RPMI8226 (cell line): ENCODE data around the gene CHMP1A.
A peak's percentile ranks its signal among the peaks of the same experiment; 100 is the strongest.
"Not testable (repeated sequence)": the region's sequence is repeated elsewhere in the genome, so short reads cannot be mapped to it uniquely, and the experiment has no call there.

Experiments
- DNase-seq: peaks from one replicate; pipeline ENCODE4 v3.0.0-alpha.2; 2015

CHMP1A gene

DNA sequence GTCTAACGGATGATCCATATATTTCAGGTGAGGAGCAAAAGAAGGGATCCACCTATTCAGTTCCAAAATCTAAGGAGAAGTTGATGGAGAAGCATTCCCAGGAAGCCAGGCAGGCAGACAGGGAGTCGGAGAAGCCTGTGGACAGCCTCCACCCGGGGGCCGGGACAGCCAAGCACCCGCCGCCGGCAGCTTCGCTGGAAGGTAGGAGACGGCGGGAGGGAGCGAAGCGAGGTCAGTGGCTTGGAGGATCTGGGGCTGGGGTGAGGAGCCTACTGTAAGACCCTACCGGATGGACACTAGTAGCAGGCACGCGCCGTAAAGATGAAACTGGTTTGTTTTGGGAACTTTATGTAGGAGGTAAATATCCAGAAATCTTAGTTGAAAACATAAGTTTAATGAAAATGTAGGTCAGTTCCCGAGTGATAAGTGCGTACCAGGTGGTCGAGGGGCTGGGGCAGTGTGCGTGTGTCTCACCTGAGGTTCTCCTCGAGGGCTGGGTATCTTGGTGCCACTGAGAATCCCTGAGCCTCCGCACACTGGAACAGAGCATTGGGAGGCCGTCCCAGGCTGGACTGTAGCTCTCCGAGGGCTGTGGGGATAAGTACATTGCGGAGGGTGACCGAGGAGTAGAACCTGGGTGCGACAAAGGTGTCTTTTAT is 842 bp upstream of the CHMP1A start:
- DNase-seq, result peak; percentile 40

DNA sequence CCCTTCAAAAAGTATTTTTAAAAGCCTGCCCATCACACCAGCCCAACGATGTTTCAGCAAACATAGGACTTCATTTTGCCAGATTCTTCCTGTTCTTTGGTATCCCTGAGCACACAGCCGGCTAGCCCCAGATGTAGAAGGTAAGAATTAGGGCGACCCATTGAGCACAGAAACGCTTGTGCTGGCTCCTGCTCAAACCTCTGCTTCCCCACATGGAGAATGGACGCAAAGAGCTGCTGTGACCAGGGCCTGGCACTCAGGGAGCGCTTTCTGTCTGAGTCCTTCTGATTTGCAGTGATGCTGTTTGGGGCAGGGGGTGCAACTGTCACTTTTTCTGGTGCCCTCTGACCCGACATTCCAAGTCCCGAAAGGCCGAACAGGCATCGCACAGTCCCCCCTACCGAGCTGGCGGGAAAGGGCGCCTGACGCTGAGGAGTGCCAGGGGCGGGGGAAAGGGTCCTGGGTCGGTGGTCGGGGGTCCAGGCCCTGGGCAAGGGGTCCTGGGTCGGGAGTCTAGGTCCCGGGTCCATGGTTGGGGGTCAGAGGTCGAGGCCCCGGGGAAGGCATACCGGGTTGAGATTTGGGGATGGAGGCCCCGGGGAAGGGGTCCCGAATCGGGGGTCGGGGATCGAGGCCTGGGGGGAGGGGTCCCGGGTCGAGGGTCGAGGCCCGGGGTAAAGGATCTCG is 930 bp downstream of the CHMP1A start:
- DNase-seq, result no peak

DNA sequence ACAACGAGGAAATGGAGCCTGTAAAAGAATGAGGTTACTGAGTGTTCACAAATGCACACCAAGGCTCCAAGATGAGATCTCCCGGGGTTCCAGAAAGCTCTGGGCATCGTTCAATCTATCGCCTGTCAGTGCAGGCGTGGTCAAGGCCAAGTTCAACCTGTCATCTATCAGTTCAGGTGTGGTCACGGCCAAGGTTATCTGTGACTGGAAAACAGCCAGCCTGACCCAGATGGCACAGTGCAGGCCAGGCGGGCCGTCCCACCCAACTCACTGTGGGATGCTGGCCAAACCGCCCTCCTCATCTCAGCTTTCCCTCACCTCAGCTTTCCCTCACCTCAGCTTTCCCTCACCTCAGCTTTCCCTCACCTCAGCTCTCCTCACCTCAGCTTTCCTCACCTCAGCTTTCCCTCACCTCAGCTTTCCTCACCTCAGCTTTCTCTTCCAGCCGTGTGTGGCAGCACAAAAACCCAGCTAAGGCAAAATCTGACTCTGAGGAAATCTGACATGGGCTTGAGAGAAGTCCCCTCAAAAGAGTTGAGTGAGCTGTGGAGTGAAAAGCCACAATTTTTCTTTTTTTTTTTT is 2.4 kb downstream of the CHMP1A start:
- no peak for DNase-seq

DNA sequence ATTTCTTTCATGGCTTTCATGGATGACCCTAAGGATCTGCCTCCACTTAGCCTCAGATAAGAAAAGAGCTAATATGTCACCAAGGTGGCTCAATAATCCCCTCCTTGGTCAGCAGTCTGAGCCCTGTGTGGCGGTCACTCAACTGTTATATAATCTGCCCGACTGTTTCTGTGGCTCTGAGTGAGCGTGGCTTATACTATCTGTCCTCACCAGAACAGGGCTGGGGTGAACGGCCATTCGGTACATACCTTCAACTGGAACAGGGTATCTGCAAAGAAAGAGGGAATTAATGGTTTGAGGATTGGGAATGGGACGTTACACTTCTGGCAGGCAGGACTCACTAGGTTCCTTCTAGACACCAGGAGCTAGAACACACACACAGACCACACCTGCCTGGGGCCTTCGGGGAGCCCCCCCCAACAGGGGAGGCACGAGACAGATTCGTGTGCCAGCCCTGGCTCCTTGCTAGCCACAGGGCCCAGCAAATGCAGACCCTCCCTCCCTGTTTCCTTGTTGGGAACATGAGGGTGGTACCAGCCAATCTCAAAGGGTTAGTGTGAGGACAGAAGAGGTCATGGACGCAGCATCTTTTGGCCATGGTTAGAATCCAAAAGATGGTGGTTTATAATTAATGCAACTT is 3.7 kb downstream of the CHMP1A start:
- DNase-seq, result no peak

DNA sequence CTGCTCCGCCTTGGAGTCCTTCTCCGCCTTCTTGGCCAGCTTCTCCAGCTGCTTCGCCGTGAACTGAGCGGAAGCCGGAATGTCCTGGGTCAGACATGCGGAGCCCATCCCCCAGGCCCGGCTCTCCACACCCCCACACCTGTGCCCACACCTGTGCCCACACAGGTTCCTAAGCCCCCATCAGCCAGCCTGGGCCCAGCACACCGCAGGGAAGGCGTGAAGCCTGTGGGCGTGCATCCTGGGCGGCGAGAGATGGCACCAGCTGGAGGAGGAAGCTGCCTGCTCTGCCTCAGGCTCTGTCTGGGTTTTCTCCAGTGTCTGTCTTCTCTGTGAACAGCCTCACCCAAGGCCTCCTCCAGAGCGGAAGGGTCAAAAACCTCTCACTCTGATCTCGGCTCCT is 5.9 kb downstream of the CHMP1A start:
- DNase-seq, result no peak

DNA sequence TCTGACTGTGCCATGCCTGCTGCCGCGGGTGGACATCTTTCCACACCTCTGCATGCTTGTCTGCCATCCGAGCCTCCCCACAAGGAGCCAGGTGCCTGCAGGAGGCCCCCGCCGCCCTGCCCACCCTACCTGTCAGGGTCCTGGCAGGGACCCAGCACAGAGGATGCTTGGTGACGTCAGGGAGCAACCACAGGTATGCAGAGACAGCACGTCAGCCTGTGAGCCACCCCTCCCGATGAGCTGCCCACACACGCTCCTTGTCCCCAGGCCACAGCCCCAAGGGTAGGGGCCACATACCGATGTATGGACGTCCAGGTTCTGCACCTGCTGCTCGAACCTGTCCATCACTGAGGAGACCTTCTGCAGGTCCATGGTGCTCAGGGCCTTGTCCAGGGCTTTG is 10.6 kb downstream of the CHMP1A start:
- DNase-seq, result no peak

DNA sequence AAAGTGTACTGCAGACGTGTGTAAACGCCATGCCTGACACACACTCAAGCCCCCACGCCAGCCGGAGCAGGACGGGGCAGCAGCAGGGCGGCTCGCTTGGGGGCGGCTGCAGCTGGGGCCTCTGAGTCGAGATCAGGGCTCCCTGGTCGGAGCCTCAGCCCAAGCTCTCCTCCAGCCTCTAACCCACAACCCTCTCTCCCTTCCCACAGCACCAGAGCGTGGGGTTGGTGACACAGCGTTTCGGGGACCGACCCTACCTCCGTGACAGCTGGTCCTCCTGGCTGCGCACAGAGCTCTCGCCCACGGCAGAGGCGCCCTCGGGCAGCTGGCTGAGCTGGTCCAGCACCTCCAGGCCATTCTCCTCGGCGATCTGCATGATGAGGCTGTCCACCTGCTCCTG is 11.2 kb downstream of the CHMP1A start:
- no peak for DNase-seq

DNA sequence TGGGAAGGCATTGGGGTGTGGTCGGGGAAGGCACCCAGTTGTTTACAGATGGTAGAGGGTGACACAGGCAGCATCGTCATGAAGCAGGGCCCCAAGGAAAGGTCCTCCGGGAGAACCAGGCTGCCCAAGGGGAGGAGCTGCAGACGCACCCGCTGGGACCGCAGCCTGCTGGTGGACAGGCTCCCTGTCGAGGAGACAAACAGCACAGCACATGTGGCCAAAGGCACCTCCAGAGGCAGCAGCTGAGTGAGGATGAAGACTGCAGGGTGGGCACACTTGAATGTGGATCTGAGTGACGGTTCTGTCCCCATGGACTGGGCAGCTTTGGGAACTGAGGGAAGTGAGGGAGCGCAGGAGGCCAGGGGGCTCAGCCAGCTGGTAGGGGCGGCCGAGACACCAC is 12.4 kb downstream of the CHMP1A start:
- no peak for DNase-seq

DNA sequence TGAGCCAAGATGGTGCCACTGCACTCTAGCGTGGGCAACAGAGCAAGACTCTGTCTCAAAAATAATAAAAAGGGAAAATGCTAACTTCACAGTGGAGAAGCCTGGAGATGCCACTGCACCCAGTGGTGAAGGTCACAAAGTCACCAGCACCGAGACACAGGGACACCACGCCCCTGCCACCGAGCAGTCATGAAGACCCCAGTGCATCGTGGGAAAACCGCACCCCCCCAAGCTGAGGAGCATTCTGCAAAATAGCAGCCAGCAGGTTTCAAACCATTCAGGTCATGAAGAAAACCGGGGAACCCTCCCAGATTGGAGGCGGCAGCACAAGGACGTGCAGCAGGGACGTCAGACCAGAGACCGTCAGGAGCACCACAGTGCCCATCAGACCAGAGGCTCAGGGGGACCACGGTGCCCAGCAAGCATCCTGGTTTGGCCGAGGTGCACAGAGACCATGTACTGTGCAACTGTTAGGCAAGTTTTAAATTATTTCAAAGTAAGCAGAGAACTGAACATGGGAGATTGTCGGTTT is 13.7 kb downstream of the CHMP1A start:
- no peak for DNase-seq

DNA sequence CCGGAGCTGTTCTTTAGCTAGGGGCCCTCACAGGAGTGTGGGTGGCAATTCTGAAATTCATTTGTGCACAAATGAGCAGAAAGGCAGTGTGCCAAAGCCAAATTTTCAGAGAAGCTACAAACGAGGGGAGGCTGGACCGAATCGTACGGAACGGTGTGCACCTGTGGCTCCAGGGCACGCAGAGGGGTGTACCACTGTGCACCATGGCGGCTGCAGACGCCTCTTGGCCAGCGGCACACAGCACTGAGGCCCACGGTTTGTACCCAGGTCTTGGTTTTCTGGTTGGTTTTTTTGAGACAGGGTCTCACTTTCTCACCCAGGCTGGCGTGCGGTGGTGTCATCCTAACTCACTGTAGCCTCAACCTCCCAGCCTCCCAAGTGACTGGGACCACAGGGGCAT is 14.9 kb downstream of the CHMP1A start:
- no peak for DNase-seq

DNA sequence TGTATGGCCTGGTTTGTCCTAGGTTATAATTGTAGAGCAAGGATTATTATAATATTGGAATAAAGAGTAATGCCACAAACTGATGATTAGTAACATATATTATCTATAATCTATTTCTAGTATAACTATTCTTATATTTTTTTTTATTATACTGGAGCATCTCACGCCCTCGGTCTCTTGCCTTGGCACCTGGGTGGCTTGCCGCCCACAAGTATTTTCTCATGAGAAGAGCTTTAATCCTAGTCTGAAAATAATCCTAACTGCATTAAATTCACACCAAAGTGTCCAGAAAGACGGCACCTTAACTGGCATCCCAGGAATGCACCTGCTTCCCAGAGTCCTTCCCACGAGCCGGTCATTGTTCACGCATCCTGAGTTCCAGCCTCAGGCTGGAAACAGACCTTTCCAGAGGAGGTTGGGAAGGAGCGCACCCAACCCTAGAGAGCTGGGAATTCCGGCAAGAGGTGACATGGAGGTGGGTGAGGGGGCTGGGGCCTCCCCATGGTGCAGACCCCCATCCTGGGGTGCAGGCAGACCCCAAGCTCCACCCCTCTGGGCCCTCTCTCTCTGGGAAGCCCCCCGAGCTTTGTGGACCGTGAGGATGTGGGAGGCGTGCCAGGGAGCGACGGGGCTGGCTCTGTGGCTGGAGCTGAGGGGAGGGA is 15.9 kb downstream of the CHMP1A start:
- DNase-seq, result no peak

DNA sequence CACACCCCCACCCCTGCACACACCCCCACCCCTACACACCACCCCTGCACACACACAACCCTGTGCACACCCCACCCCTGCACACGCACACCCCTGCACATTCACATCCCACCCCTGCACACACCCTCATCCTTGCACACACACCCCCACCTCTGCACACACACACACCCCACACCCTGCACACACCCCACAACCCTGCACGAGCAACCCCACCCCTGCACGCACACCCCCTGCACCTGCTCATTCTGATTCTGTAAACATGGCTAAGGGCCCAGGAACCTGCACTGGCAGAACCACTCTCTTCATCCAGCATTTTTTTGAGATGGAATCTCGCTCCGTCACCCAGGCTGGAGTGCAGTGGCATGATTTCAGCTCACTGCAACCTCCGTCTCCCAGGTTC is 18.1 kb downstream of the CHMP1A start:
- DNase-seq, result no peak

DNA sequence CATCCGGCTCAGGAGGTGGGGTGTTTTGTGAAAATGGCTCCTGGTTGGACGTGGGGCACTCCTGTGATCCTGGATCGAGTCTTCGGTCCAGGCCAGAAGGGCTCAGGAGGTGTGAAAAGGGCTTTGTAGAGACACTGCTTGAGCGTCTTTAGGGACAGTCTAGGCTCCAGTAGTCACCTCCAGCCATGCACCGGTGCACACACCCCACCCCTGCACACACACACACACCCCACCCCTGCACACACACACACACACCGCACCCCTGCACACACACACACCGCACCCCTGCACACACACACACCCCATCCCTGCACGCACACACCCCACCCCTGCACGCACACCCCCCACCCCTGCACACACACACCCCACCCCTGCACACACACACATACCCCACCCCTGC is 19.1 kb downstream of the CHMP1A start:
- no peak for DNase-seq

DNA sequence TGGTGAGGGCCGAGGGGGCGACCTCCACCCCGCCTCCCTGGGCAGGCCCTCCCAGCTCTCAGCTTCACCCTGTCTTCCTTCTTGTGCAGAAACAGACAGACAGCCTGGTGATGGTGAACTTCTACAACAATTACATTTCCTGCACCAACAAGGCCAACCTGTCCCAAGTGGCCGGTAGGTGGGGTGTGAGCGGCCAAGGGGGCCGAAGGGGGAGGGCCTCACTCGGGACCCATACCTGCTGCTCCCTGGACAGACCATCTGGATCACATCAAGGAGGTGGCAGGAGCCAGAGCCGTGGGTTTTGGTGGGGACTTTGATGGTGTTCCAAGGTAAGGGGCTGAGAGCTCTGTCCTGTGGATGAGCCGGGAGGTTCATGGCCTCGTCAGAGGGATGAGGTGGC is 20.1 kb downstream of the CHMP1A start:
- DNase-seq, result no peak

DNA sequence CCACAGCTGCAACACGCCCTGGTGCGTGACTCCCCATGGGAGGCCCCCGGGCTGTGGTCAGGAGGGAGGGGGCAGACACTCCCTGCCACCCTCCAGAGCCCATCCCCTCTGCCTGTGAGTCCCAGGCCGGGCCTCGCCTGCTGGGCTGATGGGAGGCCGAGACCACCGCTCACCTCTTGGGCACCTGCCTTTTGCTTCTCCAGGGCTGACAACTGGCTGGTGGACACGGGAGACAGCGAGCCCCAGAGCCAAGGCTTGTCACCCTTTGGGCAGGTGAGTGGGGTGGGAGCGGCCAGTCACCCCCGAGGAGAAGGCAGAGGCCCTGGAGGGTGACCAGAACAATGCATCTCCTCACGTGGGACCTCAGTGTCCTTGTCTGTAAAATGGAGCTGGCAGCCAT is 20.8 kb downstream of the CHMP1A start:
- no peak for DNase-seq

DNA sequence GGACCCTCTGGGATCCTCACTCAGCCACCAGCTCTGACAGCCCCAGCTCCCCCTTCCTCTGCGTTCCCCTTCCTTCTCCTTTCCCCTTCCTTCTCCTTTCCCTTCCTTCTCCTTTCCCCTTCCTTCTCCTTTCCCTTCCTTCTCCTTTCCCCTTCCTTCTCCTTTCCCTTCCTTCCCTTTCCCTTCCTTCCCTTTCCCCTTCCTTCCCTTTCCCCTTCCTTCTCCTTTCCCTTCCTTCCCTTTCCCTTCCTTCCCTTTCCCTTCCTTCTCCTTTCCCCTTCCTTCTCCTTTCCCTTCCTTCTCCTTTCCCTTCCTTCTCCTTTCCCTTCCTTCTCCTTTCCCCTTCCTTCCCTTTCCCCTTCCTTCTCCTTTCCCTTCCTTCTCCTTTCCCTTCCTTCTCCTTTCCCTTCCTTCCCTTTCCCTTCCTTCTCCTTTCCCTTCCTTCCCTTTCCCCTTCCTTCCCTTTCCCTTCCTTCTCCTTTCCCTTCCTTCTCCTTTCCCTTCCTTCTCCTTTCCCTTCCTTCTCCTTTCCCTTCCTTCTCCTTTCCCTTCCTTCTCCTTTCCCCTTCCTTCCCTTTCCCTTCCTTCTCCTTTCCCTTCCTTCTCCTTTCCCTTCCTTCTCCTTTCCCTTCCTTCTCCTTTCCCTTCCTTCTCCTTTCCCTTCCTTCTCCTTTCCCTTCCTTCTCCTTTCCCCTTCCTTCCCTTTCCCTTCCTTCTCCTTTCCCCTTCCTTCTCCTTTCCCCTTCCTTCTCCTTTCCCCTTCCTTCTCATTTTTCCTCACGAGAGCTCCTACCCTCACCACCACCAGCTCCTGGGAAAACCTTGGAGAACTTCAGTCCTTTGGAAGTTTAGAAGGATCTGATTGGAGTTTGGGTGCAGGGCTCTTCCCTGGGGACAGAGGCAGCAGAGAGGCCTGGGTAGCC is 22.8 kb downstream of the CHMP1A start:
- DNase-seq, result not testable (repeated sequence)

DNA sequence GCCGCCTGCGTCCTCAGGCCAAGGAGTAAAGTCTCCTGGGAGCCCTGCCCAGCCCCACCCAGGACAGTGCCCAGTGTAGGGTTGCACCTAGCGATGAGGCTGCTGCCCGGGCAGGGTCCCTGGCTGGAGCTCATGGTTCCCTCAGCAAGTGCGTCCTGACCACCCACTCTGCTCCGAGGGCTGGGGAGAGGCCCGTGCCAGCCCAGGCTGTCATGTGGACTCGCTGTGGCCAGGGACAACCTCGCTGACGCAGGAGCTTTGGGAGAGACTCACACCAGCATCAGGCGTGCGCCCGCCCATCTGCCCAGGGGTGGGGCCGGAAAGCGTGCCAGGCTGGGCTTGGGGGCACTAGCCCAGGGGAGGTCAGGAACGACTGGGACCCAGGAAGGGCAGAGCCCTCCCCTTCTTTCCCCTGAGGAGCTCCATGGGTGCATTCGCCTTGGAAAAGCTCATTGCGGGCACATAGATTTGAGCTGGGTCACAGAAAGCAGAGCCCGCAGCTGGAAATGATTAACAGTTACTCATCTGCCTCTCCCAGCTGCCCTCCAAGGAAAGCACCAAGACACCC is 24.4 kb downstream of the CHMP1A start:
- DNase-seq, result peak; percentile 64

DNA sequence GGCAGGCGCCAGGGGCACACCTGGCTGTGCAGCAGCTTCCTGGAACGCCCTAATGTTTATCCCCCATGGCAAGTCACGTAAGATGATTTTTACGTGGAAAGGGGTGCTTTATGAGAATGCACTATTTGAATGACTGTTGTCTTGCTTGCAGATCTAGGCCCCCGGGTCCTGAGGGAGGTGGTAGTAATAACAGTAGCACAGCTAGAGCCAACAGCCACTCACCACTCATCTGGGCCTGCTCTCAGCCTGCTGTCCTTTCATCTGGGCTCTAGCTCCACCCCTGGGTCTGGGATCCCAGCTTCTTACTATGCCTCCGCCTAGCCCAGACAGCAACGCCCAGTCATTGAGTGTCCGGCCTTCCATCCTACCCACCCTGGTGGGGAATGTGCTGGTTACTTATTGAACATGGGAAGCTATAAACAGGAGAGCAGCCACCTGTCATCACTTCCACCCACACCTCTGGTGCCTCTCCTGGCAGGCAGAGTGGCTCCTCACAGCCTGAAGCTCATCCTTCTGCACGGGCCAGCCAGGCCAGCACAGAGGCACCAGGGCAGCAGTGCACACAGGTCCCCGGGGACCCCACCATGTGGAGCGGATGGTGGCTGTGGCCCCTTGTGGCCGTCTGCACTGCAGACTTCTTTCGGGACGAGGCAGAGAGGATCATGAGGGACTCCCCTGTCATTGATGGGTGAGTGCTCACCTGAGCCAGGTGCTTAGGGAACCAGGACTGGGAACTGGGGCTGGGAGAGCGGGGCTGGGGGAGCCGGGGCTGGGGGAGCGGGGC is 27.5 kb downstream of the CHMP1A start:
- DNase-seq, result no peak

DNA sequence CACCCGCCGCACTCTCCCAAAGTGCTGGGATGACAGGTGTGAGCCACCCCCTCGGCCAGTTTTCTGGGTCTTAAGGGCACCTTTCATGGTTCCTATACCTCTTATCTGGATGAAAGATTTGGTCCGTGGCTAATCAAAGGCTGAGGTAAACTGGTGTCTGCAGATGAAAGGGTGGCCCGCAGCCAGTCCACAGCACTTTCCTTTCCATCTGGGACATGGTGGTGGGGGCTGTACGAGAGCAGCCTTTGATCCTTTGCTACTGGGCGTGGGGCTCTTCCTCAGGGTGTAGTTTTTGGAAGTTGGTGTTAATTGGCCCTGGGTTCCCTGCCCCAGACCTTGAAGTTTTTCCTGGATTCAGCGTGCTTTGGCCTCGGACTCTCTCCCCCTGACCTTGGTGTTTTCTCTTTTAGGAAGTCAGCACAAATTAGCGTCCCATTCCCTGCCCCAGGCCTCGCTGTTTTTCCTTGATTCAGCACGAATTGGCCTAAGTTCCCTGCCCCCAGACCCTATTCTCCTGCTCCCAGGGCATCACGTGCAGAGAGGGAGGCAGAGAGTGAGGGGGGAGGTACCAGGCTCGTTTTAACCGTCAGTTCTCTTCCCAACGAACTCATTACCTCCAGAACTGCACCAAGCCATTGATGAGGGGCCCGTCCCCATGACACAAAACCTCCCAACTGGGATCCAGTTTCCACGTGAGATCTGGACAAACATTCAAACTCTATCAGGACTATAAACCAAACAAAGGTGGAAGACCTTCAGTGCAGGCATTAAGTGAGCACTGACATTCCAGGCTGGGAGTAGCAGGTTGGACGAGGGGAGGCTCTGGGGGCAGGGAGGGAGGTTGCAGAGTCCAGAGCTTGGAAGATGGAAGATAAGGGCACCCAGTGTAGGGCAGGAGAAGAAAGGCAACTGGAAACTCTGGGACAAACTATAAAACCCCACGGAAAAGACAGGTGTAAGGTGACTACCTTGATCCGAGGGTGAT is 32.4 kb downstream of the CHMP1A start:
- DNase-seq, result no peak
